Loucy (cell line): ENCODE results near the gene TMEM270.

Experiments used
- CTCF ChIP-seq: fragments of 200-600 bp; sonication (generic); conservative IDR thresholded peaks from 2 replicates; pipeline ENCODE4 v1.5.1; 2014; ENCODE audit warnings: mild to moderate bottlenecking, antibody characterized with exemption, low read length
- EZH2phosphoT487 ChIP-seq: fragments of 200-600 bp; IDR thresholded peaks from 2 replicates; pipeline ENCODE4 v1.6.1; 2018; ENCODE audit warnings: antibody characterized with exemption, mild to moderate bottlenecking, moderate library complexity, borderline replicate concordance

DNA sequence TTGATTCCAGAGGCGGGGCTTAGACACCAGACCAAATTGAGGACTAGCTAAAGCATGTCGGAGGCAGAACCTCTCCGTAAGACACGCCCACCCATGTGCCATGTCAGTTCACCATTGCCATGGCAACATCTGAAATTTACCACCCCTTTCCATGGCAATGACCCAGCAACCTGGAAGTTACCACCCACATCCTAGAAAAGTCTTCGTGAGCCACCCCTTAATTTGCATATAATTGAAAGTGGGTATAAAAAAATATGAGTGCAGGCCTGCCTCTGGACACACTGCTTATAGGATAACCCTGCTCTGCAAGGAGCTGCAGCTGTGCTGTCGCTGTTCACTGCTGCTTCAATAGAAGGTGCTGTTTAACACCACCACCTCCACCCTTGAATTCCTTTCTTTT lies 28.0 kb downstream of the TMEM270 start:
- TF ChIP-seq CTCF (0 out of 2 replicates have a peak, but pooled peaks have one; percentile 9), EZH2phosphoT487 (no peak)
